ENCODE data around the gene SYCP2.

The SYCP2 gene

DNA sequence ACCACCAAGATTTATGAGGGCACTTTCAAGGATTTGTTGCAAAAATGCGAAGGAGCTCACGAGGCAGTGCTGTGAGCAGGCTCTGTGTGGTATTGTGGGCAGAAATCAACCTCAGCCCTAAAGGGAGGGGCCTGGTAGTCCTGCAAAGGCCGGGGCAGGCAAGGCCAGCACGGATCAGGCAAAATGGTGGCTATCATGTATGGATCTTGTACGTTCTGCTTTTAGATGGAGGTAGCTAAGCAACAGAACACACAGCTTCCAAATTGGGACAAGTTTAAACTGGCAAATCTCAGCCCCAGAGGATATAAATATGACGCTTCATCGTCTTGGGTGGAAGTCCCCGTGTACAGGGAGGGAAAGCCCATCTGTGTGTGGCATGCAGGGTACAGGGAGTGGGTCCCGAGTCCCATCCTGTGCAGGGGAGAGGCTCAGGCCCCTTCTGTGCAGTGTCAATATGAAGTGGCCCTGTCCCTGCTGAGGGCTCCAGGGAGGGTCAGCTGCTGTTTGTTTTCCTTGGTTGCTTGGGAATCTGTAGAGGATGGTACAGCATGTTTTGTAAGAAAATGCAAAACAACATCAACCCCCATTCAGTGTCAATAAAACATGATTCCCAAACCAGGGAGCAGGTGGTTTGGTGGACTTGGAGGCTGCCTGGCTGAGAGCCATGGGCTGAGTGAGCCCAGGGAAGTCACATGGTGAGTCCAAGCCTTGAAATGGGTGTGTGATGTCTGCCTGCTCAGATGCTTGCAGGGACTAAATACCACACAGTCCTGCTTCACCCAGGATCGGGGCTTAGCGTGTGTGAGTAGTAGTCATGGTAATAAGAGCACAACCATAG, 113.0 kb downstream of the SYCP2 start:
- no peak for DNase-seq

DNA sequence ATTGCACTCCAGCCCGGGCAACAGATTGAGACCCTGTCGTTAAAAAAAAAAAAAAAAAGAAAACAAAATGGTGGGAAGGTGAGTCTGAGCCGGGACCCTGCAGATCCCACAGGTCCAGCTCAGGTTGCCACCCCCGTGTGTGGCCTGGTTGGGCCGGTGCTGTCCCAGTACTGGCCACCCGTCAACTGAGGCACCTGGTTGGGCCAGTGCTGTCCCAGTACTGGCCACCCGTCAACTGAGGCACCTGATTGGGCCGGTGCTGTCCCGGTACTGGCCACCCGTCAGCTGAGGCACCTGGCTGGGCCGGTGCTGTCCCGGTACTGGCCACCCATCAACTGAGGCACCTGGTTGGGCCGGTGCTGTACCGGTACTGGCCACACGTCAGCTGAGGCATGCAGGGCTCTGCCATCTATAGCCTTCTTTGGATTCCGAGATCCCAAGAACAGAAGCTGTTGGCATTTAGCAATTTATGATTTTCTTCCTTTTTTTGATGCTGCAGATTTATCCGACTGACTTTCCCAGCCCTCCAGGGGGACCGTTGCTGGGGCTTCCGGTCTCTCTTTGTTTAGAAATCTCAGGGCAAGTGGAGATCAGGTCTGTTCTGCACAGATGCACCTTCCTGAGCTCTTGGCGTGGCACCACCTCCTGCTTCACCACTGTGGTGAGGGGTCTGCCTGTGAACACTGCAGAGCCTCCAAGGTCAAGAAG, 113.8 kb downstream of the SYCP2 start:
- DNase-seq = no peak

GRCh38 chr20:59818911-59819310, 114.5 kb downstream of the SYCP2 start:
- no peak for DNase-seq

- no peak for DNase-seq
These were observed 115.4 kb downstream of the SYCP2 start for GRCh38 chr20:59817846-59818615.

DNA sequence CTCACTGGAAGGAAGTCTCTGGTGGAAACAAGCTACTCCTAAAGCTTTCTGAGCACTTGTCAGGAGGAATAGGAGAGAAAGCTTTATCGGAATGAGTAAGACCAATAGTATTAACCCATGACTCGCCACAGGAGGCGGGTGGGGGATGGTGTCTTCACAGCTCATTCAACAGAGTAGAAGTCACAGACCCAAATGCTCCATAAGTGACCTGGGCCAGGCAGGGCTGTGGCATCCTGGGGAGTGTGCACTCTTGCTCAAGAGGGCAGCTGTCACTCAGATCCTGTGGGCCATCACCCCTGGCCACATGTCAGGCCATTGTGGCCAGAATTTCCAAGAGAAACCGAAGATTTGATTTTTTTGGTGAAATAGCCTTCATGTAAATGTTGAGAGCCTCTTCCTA, 116.0 kb downstream of the SYCP2 start:
- DNase-seq = no peak

- no peak for DNase-seq
These were observed 117.2 kb downstream of the SYCP2 start for GRCh38 chr20:59816146-59816738.

DNA sequence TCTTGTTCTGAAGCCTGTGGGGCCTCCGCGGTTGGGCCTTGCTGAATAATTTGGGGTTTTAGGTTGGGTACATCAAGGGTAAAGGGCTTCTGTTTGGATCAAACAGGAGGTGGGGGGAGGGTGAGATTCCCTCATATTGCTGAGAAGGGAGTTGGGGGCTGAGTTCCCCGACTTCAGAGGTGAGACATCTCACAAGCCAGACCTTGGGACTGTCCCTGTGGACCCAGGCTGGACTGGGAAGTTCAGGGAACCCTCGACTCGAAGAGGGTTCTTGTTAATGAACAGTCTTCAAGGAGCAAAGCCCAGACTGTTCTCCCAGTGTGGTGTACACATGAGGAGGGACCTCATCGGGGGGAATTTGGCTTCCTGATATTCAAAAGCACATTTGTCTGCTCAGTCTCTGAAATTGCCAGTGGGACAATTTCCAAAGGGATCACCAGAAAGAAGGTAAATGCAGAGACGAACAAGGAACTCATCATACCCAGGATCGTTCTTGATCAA, 118.5 kb downstream of the SYCP2 start:
- no peak for DNase-seq

DNA sequence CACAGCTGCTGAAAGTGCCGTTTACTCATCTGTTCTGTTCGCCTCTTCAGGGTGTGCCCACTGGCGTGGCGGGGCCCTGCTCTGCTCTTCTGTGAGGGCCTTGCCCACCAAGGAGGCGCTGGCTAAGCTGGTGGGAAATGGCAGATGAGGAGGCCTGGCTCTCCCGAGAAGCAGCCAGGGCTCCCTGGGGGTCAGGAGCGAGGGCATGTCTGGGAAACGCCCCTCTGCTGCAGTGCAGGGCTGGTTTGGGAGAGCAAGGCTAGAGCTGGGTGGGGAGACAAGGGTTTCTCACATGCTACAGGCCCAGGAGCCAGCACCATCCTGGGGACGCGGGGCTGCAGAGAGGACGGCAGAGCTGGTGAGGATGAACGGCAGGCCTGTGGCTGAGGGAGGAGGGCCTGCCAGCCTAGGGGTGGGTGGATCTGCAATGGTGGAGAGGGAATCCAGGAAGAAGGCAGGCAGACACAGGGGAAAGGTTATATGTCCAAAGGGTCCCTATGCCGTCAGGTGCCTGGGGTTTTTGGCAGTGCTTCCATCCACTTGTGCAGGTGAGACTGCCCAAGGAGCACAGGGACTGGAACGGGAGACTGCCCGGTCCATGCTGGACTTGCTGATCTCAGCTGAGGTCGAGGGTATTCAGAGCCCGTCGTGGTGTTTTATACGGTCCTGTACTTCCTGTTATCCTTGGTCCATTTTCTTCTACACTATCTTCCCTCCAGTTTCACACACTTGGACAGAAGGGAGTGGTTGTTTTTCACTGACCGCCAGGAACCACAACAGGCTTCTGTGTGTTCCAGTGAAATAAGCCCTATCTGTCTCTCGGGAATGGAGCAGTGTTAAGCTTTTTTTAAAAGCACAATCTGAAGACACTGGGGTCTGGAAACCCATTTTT, 119.2 kb downstream of the SYCP2 start:
- DNase-seq = no peak
